ENCODE measurements around the gene CRACR2A. TPM values are rescaled to one million over a fixed set of nuclear protein-coding genes. Genes with fewer than 3 reads are reported as not detected.

The CRACR2A gene
- total and polyA plus RNA-seq, 2 of the 8 experiments (the other 6 are each of a cell fraction or from before 2014, with no cell fraction given) = 0.85 to 3.2 TPM

GRCh38 chr12:3791256-3791874 is 38.5 kb upstream of the CRACR2A start:
- no peak overlapping the region for H2BK15ac ChIP-seq (ENCODE audit: low read length)
- no peaks in the 10 kb centered on the region for H3K27me3 ChIP-seq (replicated peaks in 1 of 4; ENCODE audit: control insufficient read depth in 3 of 4, extremely low read depth in 1 of 4, insufficient read depth in 3 of 4, low read length in 3 of 4)
- no peak overlapping the region for H3K9ac ChIP-seq (replicated peaks in 1 of 4; ENCODE audit: extremely low read depth in 1 of 4, low read depth in 3 of 4, low read length in 3 of 4)
- H3K56ac ChIP-seq (replicated peaks; ENCODE audit: insufficient read length, low read depth, low read length) = no peak overlapping the region
- no peaks in the 10 kb centered on the region for H3K23me2 ChIP-seq (ENCODE audit: low read depth, low read length)
- no peak overlapping the region for H2AK5ac ChIP-seq (ENCODE audit: low read depth, low read length)
- H3K4me3 ChIP-seq (ENCODE audit: extremely low read depth in 1 of 4, insufficient read depth in 2 of 4, low read depth in 3 of 4, low read length in 4 of 4) = no peak overlapping the region
- no peak overlapping the region for H2BK120ac ChIP-seq (replicated peaks; ENCODE audit: low read depth, low read length)
- no peaks in the 10 kb centered on the region for H3K79me1 ChIP-seq (ENCODE audit: low read depth, low read length)
- no peak overlapping the region for H4K91ac ChIP-seq (replicated peaks; ENCODE audit: insufficient read length, low read length)
- no peak overlapping the region for H4K8ac ChIP-seq (ENCODE audit: extremely low read depth, insufficient read depth, low read length)
- H2BK20ac ChIP-seq (ENCODE audit: low read length) = peak overlapping the region; percentile 66; the same call in 1 of the 2 replicates
- DNase-seq (ENCODE audit: low read depth in 1 of 2, low spot score in 2 of 2) = no peak
- WGBS, 2 experiments (ENCODE audit: extremely low coverage in 1 of 2, insufficient coverage in 1 of 2, insufficient read length in 1 of 2, insufficient replicate concordance in 2 of 2, low coverage in 1 of 2, low lambda C conversion rate in 2 of 2, missing lambda C conversion rate in 1 of 2) = 94% methylated on average over 5 of the region's 5 CpGs; no CpG with 5 or more reads in 1 of the 2 experiments
- no peak overlapping the region for H3K4me2 ChIP-seq (ENCODE audit: insufficient read depth in 1 of 2, low read depth in 2 of 2, low read length in 2 of 2)
- H3K4me1 ChIP-seq (replicated peaks in 1 of 4; ENCODE audit: control insufficient read depth in 3 of 4, insufficient read depth in 4 of 4, low read length in 3 of 4) = peaks cover 0 to 11% (median 4%) of the 10 kb centered on the region in 4 experiments; a peak in 3 of 7 replicates
- H2BK12ac ChIP-seq (ENCODE audit: low read depth, low read length) = no peak overlapping the region
- no peak overlapping the region for H3K14ac ChIP-seq (ENCODE audit: insufficient read length)
- no peak overlapping the region for H3K4ac ChIP-seq (replicated peaks; ENCODE audit: insufficient read length, low read depth, low read length)
- H2AFZ ChIP-seq (ENCODE audit: low read length) = no peak overlapping the region
- no peaks in the 10 kb centered on the region for H3K79me2 ChIP-seq (ENCODE audit: control insufficient read depth in 1 of 2, insufficient read depth in 2 of 2, low read length in 2 of 2)
- no peak overlapping the region; the same call in 1 of the 2 replicates for H2BK5ac ChIP-seq (ENCODE audit: low read depth, low read length)
- H4K5ac ChIP-seq (ENCODE audit: insufficient read length, low read depth, low read length) = no peak overlapping the region
- ChIA-PET CTCF (ENCODE audit: partially characterized antibody) (interaction anchor here (3.3 kb wide), 1 partner anchor 13 kb away, joined by 16 read pairs; no protein-coding TSS in a partner anchor), POLR2A (ENCODE audit: partially characterized antibody) (interaction anchor here (0.8 kb wide), 1 partner anchor 39 kb away, joined by 3 read pairs; the partner anchor contains the start of gene CRACR2A)
- no peaks in the 10 kb centered on the region for H3K36me3 ChIP-seq (ENCODE audit: control insufficient read depth in 2 of 4, insufficient read depth in 4 of 4, low read length in 3 of 4)
- no peak overlapping the region for H3K18ac ChIP-seq (ENCODE audit: extremely low read depth, low read length)
- H3K9me3 ChIP-seq (ENCODE audit: insufficient read depth in 2 of 2, low read depth in 1 of 2, low read length in 1 of 2) = 0 out of 4 replicates have a peak, but pooled peaks cover 0 to 3% of the 10 kb centered on the region in 2 experiments
- H3K23ac ChIP-seq (ENCODE audit: insufficient read length) = no peak overlapping the region
- H4K20me1 ChIP-seq (replicated peaks in 1 of 2; ENCODE audit: control insufficient read depth in 1 of 2, insufficient read depth in 2 of 2, low read length in 2 of 2) = no peaks in the 10 kb centered on the region
- H3K27ac ChIP-seq (ENCODE audit: low read depth, low read length) = no peak overlapping the region
- FAIRE-seq = no peak
- TF ChIP-seq RFX5 (IDR thresholded peaks at IDR 0.05; ENCODE audit: borderline replicate concordance, low read depth, low read length) = no peak
- TF ChIP-seq CHD2 (IDR thresholded peaks at IDR 0.05; ENCODE audit: low read length) = no peak
- no peak for TF ChIP-seq TAF1 (IDR thresholded peaks at IDR 0.05; ENCODE audit: low read depth, low read length)
- TF ChIP-seq BACH1 (IDR thresholded peaks at IDR 0.05; ENCODE audit: low read length) = no peak
- TF ChIP-seq, protein P1, sequence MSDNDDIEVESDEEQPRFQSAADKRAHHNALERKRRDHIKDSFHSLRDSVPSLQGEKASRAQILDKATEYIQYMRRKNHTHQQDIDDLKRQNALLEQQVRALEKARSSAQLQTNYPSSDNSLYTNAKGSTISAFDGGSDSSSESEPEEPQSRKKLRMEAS (IDR thresholded peaks at IDR 0.05) = no peak
- TF ChIP-seq RXRA (IDR thresholded peaks at IDR 0.05; ENCODE audit: insufficient read depth, low read depth, low read length) = no peak
- TF ChIP-seq TCF12 (IDR thresholded peaks at IDR 0.05; ENCODE audit: low read depth, low read length) = no peak
